A673 (cell line): ENCODE data around the gene ZNRD2. TPM values are rescaled to one million over a fixed set of nuclear protein-coding genes. Genes with fewer than 3 reads are reported as not detected.

Source experiments
- BruUV-seq: library from RNA; stranded (reverse); fragments of 400-500 nt; replicated peaks from 2 replicates; lab custom pipeline; 2021; lab: Mats Ljungman, UMichigan
- CTCF ChIA-PET: fragments of 300-600 bp; sonication (Branson Sonifier 250); formaldehyde crosslinking; loops from one replicate; lab custom pipeline; 2022; ENCODE audit warnings: antibody characterized with exemption; lab: Charles Lee
- POLR2A ChIA-PET: fragments of 300-600 bp; sonication (Branson Sonifier 250); formaldehyde crosslinking; loops from one replicate; lab custom pipeline; 2022; ENCODE audit warnings: antibody characterized with exemption; ENCODE audit not compliant: low non-redundant PET; lab: Charles Lee
- DNase-seq: peaks from one replicate; pipeline ENCODE4 v3.0.0-alpha.2; 2015; ENCODE audit warnings: low spot score
- H3K27ac ChIP-seq: fragments of 200-600 bp; sonication (generic); 2 replicates; pipeline ENCODE4 v1.5.1; 2016; ENCODE audit warnings: mixed run types, low read depth, mild to moderate bottlenecking, mixed read lengths, antibody characterized with exemption, low read length; ENCODE audit not compliant: poor library complexity, severe bottlenecking
- H3K27me3 ChIP-seq: fragments of 200-600 bp; sonication (generic); replicated peaks from 2 replicates; pipeline ENCODE4 v1.6.1; 2017; ENCODE audit warnings: mixed run types, low read depth, mild to moderate bottlenecking, mixed read lengths, antibody characterized with exemption, low read length; ENCODE audit not compliant: insufficient read depth, poor library complexity
- H3K36me3 ChIP-seq: fragments of 200-600 bp; sonication (generic); 2 replicates; pipeline ENCODE4 v1.6.1; 2016; ENCODE audit warnings: mixed run types, mild to moderate bottlenecking, mixed read lengths, antibody characterized with exemption, low read length; ENCODE audit not compliant: insufficient read depth, poor library complexity, severe bottlenecking
- H3K4me1 ChIP-seq: fragments of 200-600 bp; sonication (generic); 2 replicates; pipeline ENCODE4 v1.6.1; 2017; ENCODE audit warnings: mixed run types, mild to moderate bottlenecking, mixed read lengths, antibody characterized with exemption, low read length; ENCODE audit not compliant: insufficient read depth, poor library complexity, severe bottlenecking
- H3K4me3 ChIP-seq: fragments of 200-600 bp; sonication (generic); 2 replicates; pipeline ENCODE4 v1.5.1; 2016; ENCODE audit warnings: low read depth, mixed run types, mild to moderate bottlenecking, mixed read lengths, low read length; ENCODE audit not compliant: poor library complexity, severe bottlenecking
- H3K9me3 ChIP-seq: fragments of 200-600 bp; sonication (generic); 2 replicates; pipeline ENCODE4 v1.6.1; 2016; ENCODE audit warnings: mixed run types, low read depth, mild to moderate bottlenecking, mixed read lengths, antibody characterized with exemption, low read length; ENCODE audit not compliant: poor library complexity, severe bottlenecking
- CTCF ChIP-seq: fragments of 300-800, 200-600 bp; sonication (generic); conservative IDR thresholded peaks from 2 replicates; pipeline ENCODE4 v1.5.1; 2017; ENCODE audit warnings: low read depth, mild to moderate bottlenecking, antibody characterized with exemption, low read length, moderate library complexity, mixed read lengths
- EZH2 ChIP-seq: fragments of 200-600 bp; sonication (generic); IDR thresholded peaks from 2 replicates; pipeline ENCODE4 v1.6.1; 2017; ENCODE audit warnings: borderline replicate concordance, low read depth, mild to moderate bottlenecking, mixed read lengths, antibody characterized with exemption, low read length; ENCODE audit not compliant: poor library complexity, severe bottlenecking
- intact Hi-C: fragments of 100-400 bp; cut with micrococcal nuclease; formaldehyde crosslinking; loops from one replicate; pipeline ENCODE4 v1.10.0; 2022; ENCODE audit not compliant: unreplicated experiment
- total RNA-seq: library from RNA; stranded (reverse); gene quantifications from 2 replicates; pipeline ENCODE4 v1.2.3, GENCODE V29; 2021

The ZNRD2 gene
- total RNA-seq, 1 experiment from 2014 or later = 98.9 TPM

GRCh38 chr11:65554057-65554818 lies 16.0 kb upstream of the ZNRD2 start:
- DNase-seq = no peak
- no TSS peak for BruUV-seq
- intact Hi-C loops = no loop called here
- ChIA-PET CTCF (no interaction called here), POLR2A (no interaction called here)
- Histone ChIP-seq H3K36me3 (peaks cover 9% of the 10 kb centered on the region), H3K4me1 (peaks cover 22% of the 10 kb centered on the region), H3K9me3 (no peaks in the 10 kb centered on the region), H3K27me3 (no peaks in the 10 kb centered on the region), H3K27ac (peak overlapping the region; percentile 25), H3K4me3 (no peak overlapping the region)
- no peak for TF ChIP-seq EZH2
- TF ChIP-seq CTCF = no peak

- no peaks in the 10 kb centered on the region for H3K27me3 ChIP-seq
- CTCF ChIA-PET = no interaction called here
- no peak for DNase-seq
- H3K4me1 ChIP-seq = peaks cover 29% of the 10 kb centered on the region
- no TSS peak for BruUV-seq
- H3K27ac ChIP-seq = peak overlapping the region; percentile 7
- peaks cover 9% of the 10 kb centered on the region for H3K36me3 ChIP-seq
- intact Hi-C loops = no loop called here
- no peak for TF ChIP-seq CTCF
- TF ChIP-seq EZH2 = no peak
- POLR2A ChIA-PET = interaction anchor here (0.6 kb wide), 1 partner anchor 98 kb away, joined by 11 read pairs; no protein-coding TSS in a partner anchor
- H3K9me3 ChIP-seq = no peaks in the 10 kb centered on the region
- H3K4me3 ChIP-seq = no peak overlapping the region
These were observed 15.3 kb upstream of the ZNRD2 start for GRCh38 chr11:65554842-65555430.

GRCh38 chr11:65555693-65556231 lies 14.5 kb upstream of the ZNRD2 start:
- intact Hi-C loops = no loop called here
- Histone ChIP-seq H3K27me3 (no peaks in the 10 kb centered on the region), H3K9me3 (no peaks in the 10 kb centered on the region), H3K36me3 (peaks cover 9% of the 10 kb centered on the region), H3K4me1 (peaks cover 38% of the 10 kb centered on the region), H3K4me3 (no peak overlapping the region), H3K27ac (no peak overlapping the region)
- CTCF ChIA-PET = no interaction called here
- POLR2A ChIA-PET = interaction anchor here (0.6 kb wide), 1 partner anchor 97 kb away, joined by 11 read pairs; no protein-coding TSS in a partner anchor
- no peak for DNase-seq
- BruUV-seq = no TSS peak
- no peak for TF ChIP-seq CTCF
- no peak for TF ChIP-seq EZH2
